K562 (cell line): ENCODE results near the gene BNIP5. TPM values are rescaled to one million over a fixed set of nuclear protein-coding genes. Genes with fewer than 3 reads are reported as not detected.

Source experiments
- ARHGAP35 ChIP-seq: fragments of 450-650 bp; IDR thresholded peaks from 2 replicates; pipeline ENCODE4 v1.6.1; 2018; ENCODE audit not compliant: partially characterized antibody
- BDP1 ChIP-seq: IDR thresholded peaks from 3 replicates; pipeline ENCODE4 v1.6.1; 2011; ENCODE audit not compliant: insufficient read length, insufficient read depth
- BHLHE40 ChIP-seq: IDR thresholded peaks from 2 replicates; pipeline ENCODE4 v1.6.1; 2011; ENCODE audit warnings: low read length, improper control_type of control experiment
- CBX3 ChIP-seq, 2 experiments: IDR thresholded peaks; 1 replicate in 1 of 2; 2 replicates in 1 of 2; pipeline ENCODE4 v1.6.1; 2012; ENCODE audit warnings: inconsistent platforms in 2 of 2, low read length in 2 of 2, borderline replicate concordance in 1 of 2, control low read depth in 1 of 2
- ELK1 ChIP-seq: sonication (generic); formaldehyde crosslinking; IDR thresholded peaks from 2 replicates; pipeline ENCODE4 v1.8.1; 2022; ENCODE audit warnings: missing genetic modification reagents
- HNRNPL ChIP-seq: fragments of 200-400 bp; formaldehyde crosslinking; IDR thresholded peaks from 2 replicates; pipeline ENCODE4 v1.6.1; 2017; ENCODE audit warnings: low read depth, mild to moderate bottlenecking, low read length
- MAFK ChIP-seq: IDR thresholded peaks from 2 replicates; pipeline ENCODE4 v1.6.1; 2011; ENCODE audit warnings: low read length, improper control_type of control experiment
- NCOA6 ChIP-seq: fragments of 450-650 bp; IDR thresholded peaks from 2 replicates; pipeline ENCODE4 v1.6.1; 2017; ENCODE audit warnings: mild to moderate bottlenecking
- PURB ChIP-seq: sonication (generic); formaldehyde crosslinking; IDR thresholded peaks from 2 replicates; pipeline ENCODE4 v1.9.0; 2021; ENCODE audit warnings: low read depth, mild to moderate bottlenecking, missing genetic modification reagents
- RFX7 ChIP-seq: fragments of 250-450 bp; sonication (Bioruptor Pico); IDR thresholded peaks from 2 replicates; pipeline ENCODE4 v1.5.1; 2021; ENCODE audit warnings: mild to moderate bottlenecking
- SMARCE1 ChIP-seq: fragments of 450-650 bp; IDR thresholded peaks from 2 replicates; pipeline ENCODE4 v1.7.1; 2016; ENCODE audit warnings: mild to moderate bottlenecking
- ZC3H11A ChIP-seq: IDR thresholded peaks from 2 replicates; pipeline ENCODE4 v1.6.1; 2012; ENCODE audit warnings: low read depth, low read length, improper control_type of control experiment
- ZNF134 ChIP-seq: fragments of 250-450 bp; sonication (Bioruptor Pico); conservative IDR thresholded peaks from 2 replicates; pipeline ENCODE4 v1.4.0; 2020
- ZNF3 ChIP-seq: fragments of 250-450 bp; sonication (Bioruptor Pico); IDR thresholded peaks from 2 replicates; pipeline ENCODE4 v1.5.0; 2021; ENCODE audit warnings: mild to moderate bottlenecking, moderate library complexity
- ZNF318 ChIP-seq, 2 experiments: fragments of 450-650 bp; IDR thresholded peaks; 2 replicates each; pipeline ENCODE4 v1.6.1; 2016; ENCODE audit warnings: mild to moderate bottlenecking in 2 of 2, borderline replicate concordance in 1 of 2, low read depth in 1 of 2, moderate library complexity in 1 of 2
- ZNF384 ChIP-seq: IDR thresholded peaks from 2 replicates; pipeline ENCODE4 v1.6.1; 2012; ENCODE audit warnings: low read depth, low read length, improper control_type of control experiment
- ZNF695 ChIP-seq: fragments of 450-650 bp; formaldehyde crosslinking; IDR thresholded peaks from 2 replicates; pipeline ENCODE4 v1.4.0; 2020; ENCODE audit warnings: mild to moderate bottlenecking, moderate library complexity
- ZNF830 ChIP-seq: fragments of 250-450 bp; sonication (Bioruptor Pico); IDR thresholded peaks from 2 replicates; pipeline ENCODE4 v1.5.0; 2021; ENCODE audit warnings: mild to moderate bottlenecking
- polyA plus RNA-seq, 8 experiments: library from polyadenylated mRNA; depleted of rRNA in 4 of 8; stranded (reverse) in 5 of 8; unstranded in 3 of 8; fragments of >200 nt; fragmentation: Nextera tagmentation in 2 of 8; fragmentation: Illumina TruSeq in 1 of 8; extraction: Ambion mirVana in 2 of 8; extraction: Trizol in 1 of 8; gene quantifications; 2 replicates each; pipeline versions ENCODE4 v1.2.1 to v1.2.3, GENCODE V29; 2011 to 2014; ENCODE audit warnings: inconsistent platforms in 1 of 8, missing spikeins in 1 of 8
- total RNA-seq, 7 experiments: library from RNA; depleted of rRNA in 6 of 7; stranded (reverse); fragments of >200 nt in 6 of 7; fragmentation: Illumina TruSeq in 2 of 7; extraction: Trizol in 2 of 7; gene quantifications; 2 replicates each; pipeline versions ENCODE4 v1.2.1 to v1.2.3, GENCODE V29; 2011 to 2021; ENCODE audit warnings: low replicate concordance in 1 of 7

Gene BNIP5
- total and polyA plus RNA-seq, 9 of the 15 experiments (the other 6 are each of a cell fraction or from before 2014, with no cell fraction given), result not detected

GRCh38 chr6:36290668-36291620, 45.7 kb downstream of the BNIP5 start (continued):
- TF ChIP-seq HNRNPL (no peak), ZC3H11A (no peak), ZNF318 (IDR thresholded peaks at IDR 0.05; ENCODE audit: borderline replicate concordance in 1 of 2, low read depth in 1 of 2) (peak in 1 of 2 experiments; percentile 56; a peak in 1 of 4 replicates), ZNF3 (CRISPR knock-in tag) (no peak), ARHGAP35 (no peak), BHLHE40 (no peak), SMARCE1 (peak; percentile 67; the same call in 1 of the 2 replicates), RFX7 (no peak), ELK1 (CRISPR knock-in tag) (no peak), ZNF134 (no peak), ZNF695 (CRISPR knock-in tag) (no peak), CBX3 (IDR thresholded peaks at IDR 0.05; ENCODE audit: borderline replicate concordance in 1 of 2, low read length in 2 of 2) (no peak), MAFK (peak; percentile 27), ZNF830 (CRISPR knock-in tag) (no peak), ZNF384 (no peak), PURB (CRISPR knock-in tag) (no peak), NCOA6 (no peak), BDP1 (no peak)
